Kidney (tissue), 14 donors: ENCODE data around the gene ZBTB18. TPM values are rescaled to one million over a fixed set of nuclear protein-coding genes. Genes with fewer than 3 reads are reported as not detected.

ENCODE experiments used
- DNase-seq, 5 donors: peaks; one replicate each; pipeline ENCODE4 v3.0.0-alpha.2; 2013 to 2020
- FAIRE-seq: peaks from 2 replicates; lab custom pipeline; 2012; peaks lifted over from hg19 to GRCh38; lab: Jason Lieb, UNC
- H3K27ac ChIP-seq, 2 donors: one replicate each; pipeline ENCODE4 v1.7.0; 2013; ENCODE audit warnings: low read depth in 2 of 2, low read length in 2 of 2, inconsistent platforms in 1 of 2
- H3K27me3 ChIP-seq: one replicate; pipeline ENCODE4 v1.7.1; 2013; ENCODE audit warnings: low read length, inconsistent platforms; ENCODE audit not compliant: control insufficient read depth, insufficient read depth
- H3K36me3 ChIP-seq, 3 donors: one replicate each; pipeline versions ENCODE4 v1.7.0 to v1.7.1; 2013; ENCODE audit warnings: low read length in 3 of 3, control low read depth in 1 of 3, inconsistent platforms in 1 of 3; ENCODE audit not compliant: insufficient read depth in 3 of 3, control insufficient read depth in 2 of 3
- H3K4me1 ChIP-seq, 3 donors: one replicate each; pipeline versions ENCODE4 v1.7.0 to v1.7.1; 2013; ENCODE audit warnings: low read length in 3 of 3, inconsistent platforms in 1 of 3, low read depth in 1 of 3; ENCODE audit not compliant: control insufficient read depth in 2 of 3, insufficient read depth in 2 of 3
- H3K4me3 ChIP-seq, 3 donors: one replicate each; pipeline versions ENCODE4 v1.7.0 to v1.8.1; 2013; ENCODE audit warnings: low read length in 3 of 3, control low read depth in 1 of 3, inconsistent platforms in 1 of 3
- H3K9ac ChIP-seq, 3 donors: one replicate each; pipeline versions ENCODE4 v1.7.0 to v1.7.1; 2013; ENCODE audit warnings: low read length in 3 of 3, control low read depth in 1 of 3, inconsistent platforms in 1 of 3
- H3K9me3 ChIP-seq, 3 donors: one replicate each; pipeline versions ENCODE4 v1.7.0 to v1.7.1; 2013; ENCODE audit warnings: low read length in 3 of 3, control low read depth in 1 of 3, inconsistent platforms in 1 of 3; ENCODE audit not compliant: control insufficient read depth in 2 of 3, insufficient read depth in 1 of 3
- intact Hi-C: fragments of 100-400 bp; cut with DNase I; formaldehyde crosslinking; loops from one replicate; pipeline ENCODE4 v1.11.1; 2022
- polyA plus RNA-seq: library from polyadenylated mRNA; stranded (reverse); fragments of 350-450 nt; fragmentation: Illumina TruSeq; extraction: RNeasy Lipid Tissue Mini Kit (QIAGEN cat#74804); gene quantifications from one replicate; pipeline ENCODE4 v1.2.3, GENCODE V29; 2014; ENCODE audit warnings: low read depth, low replicate concordance; ENCODE audit not compliant: insufficient read depth
- total RNA-seq: library from RNA; stranded (reverse); fragmentation: NEBNext Ultra II Directional; extraction: Animal tissue kit (Norgen Biotek cat#: 25700); gene quantifications from one replicate; pipeline ENCODE4 v1.2.1, GENCODE V29; 2021
- TF ChIP-seq, protein P1 (sequence below): IDR thresholded peaks from 3 replicates; pipeline ENCODE4 v1.5.1; 2012; ENCODE audit warnings: mild to moderate bottlenecking, moderate library complexity, borderline replicate concordance; ENCODE audit not compliant: insufficient read depth; ENCODE audit errors: extremely low read depth
- donor health status: control.
- donor health status: control.
- donor health status: control.
- donor health status: control.
- donor health status: control.
- donor health status: DM: yes; HTN: yes; CAD: no.
- donor health status: Normal renal cell carcinoma (clear cell type).

Gene ZBTB18
- total and polyA plus RNA-seq, 2 donors from 2014 or later = 9.0 to 19.8 TPM

DNA sequence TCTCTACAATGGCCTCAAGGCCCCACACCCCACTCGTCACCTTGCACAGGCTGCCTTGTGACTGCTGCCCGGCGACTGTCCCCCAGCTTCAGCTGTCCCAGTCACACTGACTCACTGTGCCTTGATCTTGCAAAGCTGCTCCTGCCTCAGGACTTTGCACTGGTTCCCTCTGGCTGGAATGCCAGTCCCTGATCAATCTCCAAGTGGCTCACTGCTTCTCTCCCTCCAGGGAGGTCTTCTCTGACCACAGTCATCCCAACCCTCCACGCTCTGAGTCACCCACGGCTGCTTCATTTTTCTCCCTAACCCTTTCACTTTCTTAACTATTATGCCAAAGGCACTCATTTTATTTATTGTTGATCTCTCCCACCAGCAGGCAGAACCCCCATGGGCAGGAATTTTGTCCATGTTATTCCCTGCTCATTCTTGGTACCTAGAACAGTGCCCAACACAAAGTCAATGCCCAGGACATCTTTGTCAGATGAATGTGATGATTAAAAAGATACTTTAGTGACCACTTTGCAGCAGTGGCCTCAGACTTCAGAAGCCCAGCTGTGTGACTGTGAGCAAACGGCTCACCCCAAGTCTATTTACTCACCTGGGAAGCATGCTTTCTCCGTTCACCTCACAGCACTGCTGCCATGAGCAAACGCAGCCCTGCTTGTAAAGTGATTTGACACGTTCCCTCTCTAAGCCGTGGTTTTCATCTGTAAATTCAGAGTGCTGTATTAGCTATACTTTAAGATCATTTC is 53.4 kb downstream of the ZBTB18 start:
- DNase-seq = no peak
- H3K9ac ChIP-seq = no peak overlapping the region

DNA sequence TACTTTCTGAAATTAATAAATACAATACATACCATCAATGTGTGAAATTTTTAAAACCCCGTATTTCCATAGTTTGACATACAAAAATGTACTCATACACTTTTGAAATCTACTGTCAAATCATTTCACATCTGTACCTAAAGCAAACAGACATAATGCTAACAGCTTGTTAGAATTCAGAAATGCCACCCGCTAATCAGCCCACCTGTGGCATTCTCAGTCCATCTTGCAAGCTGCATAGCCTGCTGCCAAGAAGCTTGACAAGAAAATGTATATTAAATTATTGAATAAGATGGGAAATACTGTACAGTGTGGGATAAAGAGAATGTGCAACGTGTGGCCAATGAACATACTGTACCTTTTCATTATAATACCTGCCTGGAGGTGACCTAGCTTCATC is 55.1 kb downstream of the ZBTB18 start:
- Histone ChIP-seq H3K4me1 (no peaks in the 10 kb centered on the region), H3K4me3 (no peak overlapping the region), H3K27me3 (peaks cover 3% of the 10 kb centered on the region), H3K9ac (no peak overlapping the region), H3K27ac (no peak overlapping the region), H3K9me3 (no peaks in the 10 kb centered on the region), H3K36me3 (no peaks in the 10 kb centered on the region)
- FAIRE-seq (no peak), DNase-seq (no peak)
- intact Hi-C loops = no loop called here
- TF ChIP-seq, protein P1, sequence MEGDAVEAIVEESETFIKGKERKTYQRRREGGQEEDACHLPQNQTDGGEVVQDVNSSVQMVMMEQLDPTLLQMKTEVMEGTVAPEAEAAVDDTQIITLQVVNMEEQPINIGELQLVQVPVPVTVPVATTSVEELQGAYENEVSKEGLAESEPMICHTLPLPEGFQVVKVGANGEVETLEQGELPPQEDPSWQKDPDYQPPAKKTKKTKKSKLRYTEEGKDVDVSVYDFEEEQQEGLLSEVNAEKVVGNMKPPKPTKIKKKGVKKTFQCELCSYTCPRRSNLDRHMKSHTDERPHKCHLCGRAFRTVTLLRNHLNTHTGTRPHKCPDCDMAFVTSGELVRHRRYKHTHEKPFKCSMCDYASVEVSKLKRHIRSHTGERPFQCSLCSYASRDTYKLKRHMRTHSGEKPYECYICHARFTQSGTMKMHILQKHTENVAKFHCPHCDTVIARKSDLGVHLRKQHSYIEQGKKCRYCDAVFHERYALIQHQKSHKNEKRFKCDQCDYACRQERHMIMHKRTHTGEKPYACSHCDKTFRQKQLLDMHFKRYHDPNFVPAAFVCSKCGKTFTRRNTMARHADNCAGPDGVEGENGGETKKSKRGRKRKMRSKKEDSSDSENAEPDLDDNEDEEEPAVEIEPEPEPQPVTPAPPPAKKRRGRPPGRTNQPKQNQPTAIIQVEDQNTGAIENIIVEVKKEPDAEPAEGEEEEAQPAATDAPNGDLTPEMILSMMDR = no peak

More for the DNA sequence above, 53.4 kb downstream of the ZBTB18 start:
- TF ChIP-seq, protein P1 = no peak
- H3K36me3 ChIP-seq = no peaks in the 10 kb centered on the region
- no peaks in the 10 kb centered on the region for H3K4me1 ChIP-seq
- FAIRE-seq = no peak
- H3K27me3 ChIP-seq = peaks cover 3% of the 10 kb centered on the region
- H3K9me3 ChIP-seq = peaks cover 0 to under 1% (median 0%) of the 10 kb centered on the region in 3 donors
- intact Hi-C loops = no loop called here
- no peak overlapping the region for H3K4me3 ChIP-seq
- no peak overlapping the region for H3K27ac ChIP-seq

Other genes starting within 250 kb of the ZBTB18 start
- 81.6 TPM for gene AKT3, start 201.0 kb upstream of the ZBTB18 start, total RNA-seq
- gene AKT3, start 201.0 kb upstream of the ZBTB18 start, polyA plus RNA-seq = 9.5 TPM